Aorta (tissue), 5 donors: ENCODE data around the gene RTP5. TPM values are rescaled to one million over a fixed set of nuclear protein-coding genes. Genes with fewer than 3 reads are reported as not detected.
"Not testable (repeated sequence)": the region's sequence is repeated elsewhere in the genome, so short reads cannot be mapped to it uniquely, and the experiment has no call there.

Experiments
- ATAC-seq: fragments of 200-7000 bp; cut with Tn5 transposase; one replicate; pipeline ENCODE4 v1.9.1; 2022; ENCODE audit warnings: moderate library complexity; ENCODE audit not compliant: low FRiP score
- DNase-seq, 2 donors: peaks; one replicate each; pipeline ENCODE4 v3.0.0-alpha.2; 2020
- H3K27ac ChIP-seq, 2 donors: one replicate each; pipeline ENCODE4 v1.5.1; 2013; ENCODE audit warnings: low read length in 2 of 2, mild to moderate bottlenecking in 2 of 2, moderate library complexity in 2 of 2, control low read depth in 1 of 2, inconsistent platforms in 1 of 2, low read depth in 1 of 2
- H3K27me3 ChIP-seq, 2 donors: one replicate each; pipeline ENCODE4 v1.6.1; 2013; ENCODE audit warnings: control low read depth in 1 of 2, low read length in 1 of 2, mild to moderate bottlenecking in 1 of 2, moderate library complexity in 1 of 2; ENCODE audit not compliant: insufficient read depth in 2 of 2, control insufficient read depth in 1 of 2
- H3K36me3 ChIP-seq, 2 donors: one replicate each; pipeline ENCODE4 v1.6.1; 2013; ENCODE audit warnings: control low read depth in 1 of 2, low read length in 1 of 2, mild to moderate bottlenecking in 1 of 2; ENCODE audit not compliant: insufficient read depth in 2 of 2, control insufficient read depth in 1 of 2
- H3K4me1 ChIP-seq, 2 donors: one replicate each; pipeline ENCODE4 v1.6.1; 2013; ENCODE audit warnings: low read length in 2 of 2, control low read depth in 1 of 2, mild to moderate bottlenecking in 1 of 2, moderate library complexity in 1 of 2; ENCODE audit not compliant: insufficient read depth in 2 of 2, control insufficient read depth in 1 of 2
- H3K4me3 ChIP-seq, 2 donors: one replicate each; pipeline ENCODE4 v1.5.1; 2013; ENCODE audit warnings: low read length in 2 of 2, control low read depth in 1 of 2, mild to moderate bottlenecking in 1 of 2
- H3K9me3 ChIP-seq: one replicate; pipeline ENCODE4 v1.6.1; 2013; ENCODE audit warnings: mild to moderate bottlenecking, low read length; ENCODE audit not compliant: control insufficient read depth
- WGBS, 2 donors: extraction: QIAGEN DNeasy Blood & Tissue Kit; methylation state at CpG; one replicate each; pipeline ENCODE4 v1.1.7; 2013; 5-methylcytosine and 5-hydroxymethylcytosine counted together
- intact Hi-C, 2 donors: fragments of 100-400 bp; cut with DNase I; formaldehyde crosslinking; loops; one replicate each; pipeline versions ENCODE4 v1.14.2 to v1.15.0; 2022
- polyA plus RNA-seq, 2 donors: library from polyadenylated mRNA; stranded (reverse); fragments of 200-250 nt; gene quantifications; one replicate each; pipeline ENCODE4 v1.2.3, GENCODE V29; 2013
- total RNA-seq, 2 donors: library from RNA; stranded (reverse); fragmentation: NEBNext Ultra II Directional; extraction: Animal tissue kit (Norgen Biotek cat#: 25700); gene quantifications; one replicate each; pipeline ENCODE4 v1.2.1, GENCODE V29; 2021
- donor health status: healthy with polysubstance abuse.
- donor health status: Bipolar disorder and iron deficiency.
- donor health status: DM: no; HTN: no; CAD: no.
- donor health status: DM: no; HTN: no; CAD: no.
- donor health status: DM: yes; HTN: yes; CAD: no.

Gene RTP5
- total and polyA plus RNA-seq, 4 donors: not detected

GRCh38 chr2:241833101-241833663, 36.3 kb upstream of the RTP5 start:
- Histone ChIP-seq H3K36me3 (no peaks in the 10 kb centered on the region), H3K9me3 (no peaks in the 10 kb centered on the region), H3K27ac (no peak overlapping the region), H3K4me3 (no peak overlapping the region), H3K27me3 (no peaks in the 10 kb centered on the region), H3K4me1 (no peaks in the 10 kb centered on the region)
- ATAC-seq (no peak), DNase-seq (no peak)
- WGBS, 2 donors: 1 to 4% methylated on average over 13 of the region's 13 CpGs
- intact Hi-C loops: no loop called here

GRCh38 chr2:241833756-241834526, 35.6 kb upstream of the RTP5 start:
- H3K4me1 ChIP-seq, H3K27ac ChIP-seq, intact Hi-C loops, H3K9me3 ChIP-seq, ATAC-seq, DNase-seq, H3K36me3 ChIP-seq, H3K4me3 ChIP-seq, H3K27me3 ChIP-seq: not testable (repeated sequence)
- 78 to 80% methylated on average over 26 to 28 of the region's 28 CpGs for WGBS, 2 donors

- intact Hi-C loops: no loop called here
- no peak overlapping the region for H3K4me3 ChIP-seq
- no peak for ATAC-seq
- no peaks in the 10 kb centered on the region for H3K4me1 ChIP-seq
- no peak overlapping the region for H3K27ac ChIP-seq
- 91 to 95% methylated on average over 10 of the region's 10 CpGs for WGBS, 2 donors
- no peaks in the 10 kb centered on the region for H3K36me3 ChIP-seq
- H3K27me3 ChIP-seq: no peaks in the 10 kb centered on the region
- DNase-seq: no peak
- H3K9me3 ChIP-seq: no peaks in the 10 kb centered on the region
Measured at GRCh38 chr2:241834527-241835210, 34.9 kb upstream of the RTP5 start.

- Histone ChIP-seq H3K27me3 (no peaks in the 10 kb centered on the region), H3K9me3 (no peaks in the 10 kb centered on the region), H3K27ac (no peak overlapping the region), H3K4me3 (no peak overlapping the region), H3K4me1 (no peaks in the 10 kb centered on the region), H3K36me3 (no peaks in the 10 kb centered on the region)
- 83 to 84% methylated on average over 4 of the region's 4 CpGs for WGBS, 2 donors
- DNase-seq: no peak
- intact Hi-C loops: no loop called here
- ATAC-seq: no peak
Measured at GRCh38 chr2:241835611-241836010, 33.9 kb upstream of the RTP5 start.

DNA sequence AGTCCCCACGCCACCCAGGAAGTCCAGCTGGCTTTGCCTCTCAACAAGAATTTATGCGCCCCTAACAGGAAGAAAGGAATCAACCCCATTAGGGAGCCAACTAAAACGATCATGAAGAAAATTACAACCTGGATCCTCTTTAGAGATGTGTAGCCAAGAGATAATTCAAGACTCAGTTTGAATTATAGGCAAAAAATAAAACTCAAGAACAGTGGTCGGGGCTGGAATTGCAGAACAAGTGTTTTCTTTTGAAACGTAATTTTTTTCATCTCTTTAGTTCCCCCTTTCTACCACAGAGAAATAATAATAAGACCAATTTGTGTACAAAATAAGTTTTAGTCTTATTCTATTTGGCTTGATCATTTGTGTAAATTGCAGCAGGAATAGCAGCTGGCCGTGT, 33.2 kb upstream of the RTP5 start:
- no peak for DNase-seq
- Histone ChIP-seq H3K27me3 (no peaks in the 10 kb centered on the region), H3K4me3 (no peak overlapping the region), H3K9me3 (no peaks in the 10 kb centered on the region), H3K4me1 (no peaks in the 10 kb centered on the region), H3K36me3 (no peaks in the 10 kb centered on the region), H3K27ac (no peak overlapping the region)
- no peak for ATAC-seq
- WGBS, 2 donors: 43 to 50% methylated on average over 6 of the region's 6 CpGs
- intact Hi-C loops: no loop called here

GRCh38 chr2:241837197-241837965, 32.1 kb upstream of the RTP5 start:
- no peaks in the 10 kb centered on the region for H3K36me3 ChIP-seq
- intact Hi-C loops: no loop called here
- H3K27ac ChIP-seq: no peak overlapping the region
- no peaks in the 10 kb centered on the region for H3K27me3 ChIP-seq
- H3K4me1 ChIP-seq: no peaks in the 10 kb centered on the region
- 79 to 80% methylated on average over 13 of the region's 13 CpGs for WGBS, 2 donors
- H3K9me3 ChIP-seq: no peaks in the 10 kb centered on the region
- no peak for ATAC-seq
- H3K4me3 ChIP-seq: no peak overlapping the region
- no peak for DNase-seq

GRCh38 chr2:241841181-241842066, 28.1 kb upstream of the RTP5 start:
- DNase-seq (peak in 1 of 2 donors; percentile 73), ATAC-seq (no peak)
- intact Hi-C loops: no loop called here
- Histone ChIP-seq H3K27me3 (no peaks in the 10 kb centered on the region), H3K4me1 (no peaks in the 10 kb centered on the region), H3K27ac (no peak overlapping the region), H3K36me3 (no peaks in the 10 kb centered on the region), H3K9me3 (no peaks in the 10 kb centered on the region), H3K4me3 (no peak overlapping the region)
- 69 to 73% methylated on average over 28 of the region's 28 CpGs for WGBS, 2 donors

DNA sequence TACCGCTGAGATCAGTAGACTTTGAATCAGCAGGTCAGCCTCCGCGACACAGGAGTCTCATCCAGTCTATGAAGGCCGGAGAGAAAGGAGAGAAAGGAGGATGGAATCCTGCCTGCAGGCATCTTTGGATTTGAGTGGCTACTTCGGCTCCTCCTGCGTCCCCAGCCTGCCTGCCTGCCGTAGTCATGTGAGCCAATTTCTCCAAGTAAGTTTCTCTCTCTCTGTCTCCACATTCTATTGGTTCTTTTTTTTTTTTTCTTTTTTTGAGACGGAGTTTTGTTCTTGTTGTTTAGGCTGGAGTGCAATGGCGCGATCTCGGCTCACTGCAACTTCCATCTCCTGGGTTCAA, 27.5 kb upstream of the RTP5 start:
- Histone ChIP-seq H3K4me1 (no peaks in the 10 kb centered on the region), H3K27ac (no peak overlapping the region), H3K9me3 (no peaks in the 10 kb centered on the region), H3K4me3 (no peak overlapping the region), H3K27me3 (no peaks in the 10 kb centered on the region), H3K36me3 (no peaks in the 10 kb centered on the region)
- intact Hi-C loops: no loop called here
- 83 to 86% methylated on average over 11 of the region's 11 CpGs for WGBS, 2 donors
- DNase-seq: peak in 1 of 2 donors; percentile 62
- ATAC-seq: no peak
